Testis (tissue), 3 donors: ENCODE data around the gene TPPP. TPM values are rescaled to one million over a fixed set of nuclear protein-coding genes. Genes with fewer than 3 reads are reported as not detected.

Experiments
- DNase-seq: peaks from one replicate; pipeline ENCODE4 v3.0.0-alpha.2; 2019
- H3K27ac ChIP-seq, 2 donors: fragments of 200-600 bp; sonication (generic); one replicate each; pipeline ENCODE4 v1.5.1; 2019
- H3K27me3 ChIP-seq: fragments of 200-600 bp; sonication (generic); one replicate; pipeline ENCODE4 v1.5.1; 2019
- H3K36me3 ChIP-seq: fragments of 200-600 bp; sonication (generic); one replicate; pipeline ENCODE4 v1.5.1; 2017; ENCODE audit warnings: low read depth; ENCODE audit errors: missing control alignments
- H3K4me1 ChIP-seq: fragments of 200-600 bp; sonication (generic); one replicate; pipeline ENCODE4 v1.5.1; 2019
- H3K4me3 ChIP-seq, 2 donors: fragments of 200-600 bp; sonication (generic); one replicate each; pipeline ENCODE4 v1.5.1; 2017 to 2019
- H3K9me3 ChIP-seq: fragments of 200-600 bp; sonication (generic); one replicate; pipeline ENCODE4 v1.5.1; 2017
- CTCF ChIP-seq, 3 experiments: fragments of 450-650 bp in 2 of 3; fragments of 200-600 bp in 1 of 3; sonication (generic) in 1 of 3; IDR thresholded peaks; one replicate each; pipeline ENCODE4 v1.5.1; 2016 to 2019; ENCODE audit warnings: antibody characterized with exemption in 3 of 3, mild to moderate bottlenecking in 2 of 3, moderate library complexity in 1 of 3
- POLR2A ChIP-seq: fragments of 450-650 bp; IDR thresholded peaks from one replicate; pipeline ENCODE4 v1.6.1; 2017; ENCODE audit warnings: antibody characterized with exemption, mild to moderate bottlenecking, moderate library complexity
- WGBS, 2 donors: methylation state at CpG; one replicate each; pipeline ENCODE4 v1.1.5; 2018; 5-methylcytosine and 5-hydroxymethylcytosine counted together
- intact Hi-C: fragments of 100-400 bp; cut with DNase I; formaldehyde crosslinking; loops from one replicate; pipeline ENCODE4 v1.15.1; 2023; ENCODE audit warnings: low total_unique reads
- polyA plus RNA-seq: library from polyadenylated mRNA; stranded (reverse); fragments of 350-450 nt; fragmentation: Illumina TruSeq; extraction: RNeasy Lipid Tissue Mini Kit (QIAGEN cat#74804); gene quantifications from one replicate; pipeline ENCODE4 v1.2.3, GENCODE V29; 2014; ENCODE audit warnings: low read depth, low replicate concordance; ENCODE audit not compliant: insufficient read depth
- total RNA-seq, 2 donors: library from RNA; depleted of rRNA; stranded (reverse); fragments of >200 nt; gene quantifications; one replicate each; pipeline ENCODE4 v1.2.3, GENCODE V29; 2016

The TPPP gene
- total and polyA plus RNA-seq, 3 donors from 2014 or later: 2.9 to 5.7 (median 3.8) TPM

DNA sequence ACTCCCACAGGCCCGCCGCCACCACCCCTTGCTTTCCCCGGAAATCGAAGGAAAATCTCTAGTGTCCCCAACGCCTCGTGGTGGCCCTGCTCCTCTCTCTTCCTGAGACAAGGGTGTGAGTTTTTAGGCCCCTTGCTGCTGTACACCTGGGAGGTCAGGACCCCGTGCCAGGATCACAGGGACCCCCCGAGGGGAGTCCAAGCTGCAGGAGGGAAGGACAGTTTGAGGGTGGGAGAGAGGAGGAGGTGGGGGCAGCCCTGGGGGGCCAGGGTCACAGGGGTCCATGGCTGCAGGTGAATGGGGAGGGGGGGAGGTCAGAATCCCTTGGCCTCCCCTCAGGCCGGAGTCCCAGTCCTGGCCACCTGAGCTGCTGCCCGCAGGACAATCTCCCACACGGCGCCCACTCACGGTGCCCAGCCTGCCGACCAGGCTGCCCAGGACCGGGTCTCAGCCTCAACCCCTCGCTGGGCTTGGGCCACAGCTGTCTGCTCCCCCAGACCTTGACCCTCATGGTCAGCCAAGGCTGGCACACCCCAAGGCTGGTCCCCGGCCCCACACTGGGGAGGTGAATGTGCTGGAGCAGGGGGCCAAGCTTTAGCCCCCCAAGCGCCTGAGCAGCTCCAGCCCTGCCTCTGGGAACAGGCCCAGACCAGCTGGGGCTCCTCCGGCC lies 19.9 kb downstream of the TPPP start:
- intact Hi-C loops: loop anchor here (5.0 kb wide), 1 partner anchor 234 kb away; no protein-coding TSS in a partner anchor
- no peaks in the 10 kb centered on the region for H3K36me3 ChIP-seq
- no peak for TF ChIP-seq POLR2A
- no peaks in the 10 kb centered on the region for H3K9me3 ChIP-seq
- H3K4me3 ChIP-seq: no peak overlapping the region
- no peak overlapping the region for H3K27ac ChIP-seq
- peaks cover 32% of the 10 kb centered on the region for H3K4me1 ChIP-seq
- no peak for DNase-seq
- WGBS, 2 donors: 42 to 47% methylated on average over 12 to 19 of the region's 19 CpGs
- H3K27me3 ChIP-seq: no peaks in the 10 kb centered on the region

DNA sequence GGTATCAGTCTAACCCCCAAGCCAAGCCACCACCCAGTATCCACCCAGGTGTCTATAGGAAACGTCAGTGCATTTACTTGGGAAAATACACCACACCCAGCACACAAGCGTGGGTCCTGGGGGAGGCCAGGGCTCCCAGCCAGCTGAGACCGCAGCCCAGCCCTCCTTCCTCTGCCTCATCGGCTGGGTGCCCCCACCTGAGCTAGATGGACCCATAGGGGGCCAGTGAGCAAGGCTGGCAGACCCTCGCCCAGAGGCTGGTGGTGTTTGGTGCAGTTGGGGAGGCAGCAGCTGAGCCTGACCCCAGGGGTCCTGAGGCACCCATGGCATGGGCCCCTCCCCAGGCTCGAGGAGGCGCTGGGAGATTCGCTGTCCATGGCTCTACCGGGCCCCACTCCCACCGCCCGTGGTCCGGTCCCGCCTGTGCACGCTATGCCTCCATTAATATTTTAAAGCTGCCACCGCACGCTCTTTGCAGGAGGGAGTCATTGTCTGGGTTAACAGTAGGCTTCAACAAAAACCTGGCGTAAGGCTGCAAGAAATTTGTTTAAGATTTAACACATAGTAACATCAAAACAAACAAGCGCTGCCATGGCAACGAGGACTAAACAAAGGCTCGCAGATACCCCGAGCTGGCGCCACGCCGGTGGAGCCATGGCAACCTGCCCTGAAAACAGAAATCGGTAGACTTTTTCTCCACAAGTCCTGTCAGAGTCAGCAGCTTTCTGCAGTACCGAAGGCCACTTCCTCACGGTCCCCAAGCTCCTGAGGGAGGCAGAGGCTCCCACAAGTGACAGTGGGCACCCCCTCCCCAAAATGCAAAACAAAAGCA lies 20.6 kb downstream of the TPPP start:
- intact Hi-C loops: loop anchor here (5.0 kb wide), 1 partner anchor 235 kb away; no protein-coding TSS in a partner anchor
- no peak overlapping the region for H3K4me3 ChIP-seq
- no peaks in the 10 kb centered on the region for H3K9me3 ChIP-seq
- no peak overlapping the region for H3K27ac ChIP-seq
- H3K27me3 ChIP-seq: no peaks in the 10 kb centered on the region
- H3K4me1 ChIP-seq: peaks cover 32% of the 10 kb centered on the region
- peak; percentile 79 for DNase-seq
- TF ChIP-seq POLR2A (no peak), CTCF (IDR thresholded peaks at IDR 0.05) (no peak)
- 22 to 31% methylated on average over 20 to 23 of the region's 27 CpGs for WGBS, 2 donors
- no peaks in the 10 kb centered on the region for H3K36me3 ChIP-seq

DNA sequence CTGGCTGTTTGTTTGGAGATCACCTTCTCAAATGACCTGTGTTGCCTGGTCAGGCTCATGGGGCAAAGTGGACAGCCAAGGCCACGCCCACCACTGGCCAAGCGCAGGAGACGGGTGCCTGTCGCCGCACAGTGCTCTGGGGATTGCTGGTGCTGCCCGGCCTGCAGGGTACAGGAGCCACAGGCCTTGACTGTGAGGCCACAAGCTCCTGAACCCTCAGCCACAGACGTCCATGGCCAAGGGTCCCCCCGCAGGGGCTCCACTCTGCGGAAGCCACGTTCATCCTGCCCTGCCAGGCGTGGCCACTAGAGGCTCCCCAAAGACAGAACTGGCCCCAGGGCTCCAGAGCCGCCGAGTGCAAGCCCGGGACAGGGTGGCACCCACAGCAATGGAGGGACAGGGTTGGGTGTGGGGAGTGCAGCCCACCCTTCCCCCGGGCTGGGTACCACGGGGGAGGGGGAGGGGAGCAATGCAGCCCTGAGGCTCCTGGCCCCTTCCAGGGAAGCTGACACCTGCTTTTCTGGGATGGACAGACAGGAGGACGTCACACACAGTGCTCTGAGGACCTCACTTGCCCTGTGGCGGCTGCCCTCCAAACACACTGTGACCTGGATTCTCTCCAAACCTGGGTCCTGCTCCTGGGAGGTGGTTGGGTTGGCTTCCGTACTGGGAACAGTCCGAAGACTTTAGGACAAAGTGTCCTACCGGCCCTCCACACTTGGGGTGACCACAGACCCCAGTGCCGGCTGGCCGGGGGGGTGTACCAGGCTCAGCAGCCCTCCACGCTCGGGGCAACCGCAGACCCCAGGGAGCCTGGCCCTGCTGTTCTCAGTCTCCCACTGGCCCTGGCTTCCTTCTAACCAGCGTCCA lies 21.5 kb downstream of the TPPP start:
- 22 to 33% methylated on average over 1 to 26 of the region's 27 CpGs for WGBS, 2 donors
- TF ChIP-seq POLR2A (no peak), CTCF (IDR thresholded peaks at IDR 0.05) (peak; percentile 58 to 83 (median 74))
- intact Hi-C loops: loop anchor here (5.0 kb wide), 1 partner anchor 236 kb away; no protein-coding TSS in a partner anchor
- H3K36me3 ChIP-seq: no peaks in the 10 kb centered on the region
- H3K4me3 ChIP-seq: no peak overlapping the region
- no peaks in the 10 kb centered on the region for H3K27me3 ChIP-seq
- no peak overlapping the region for H3K27ac ChIP-seq
- peaks cover 32% of the 10 kb centered on the region for H3K4me1 ChIP-seq
- peak; percentile 72 for DNase-seq
- H3K9me3 ChIP-seq: no peaks in the 10 kb centered on the region

DNA sequence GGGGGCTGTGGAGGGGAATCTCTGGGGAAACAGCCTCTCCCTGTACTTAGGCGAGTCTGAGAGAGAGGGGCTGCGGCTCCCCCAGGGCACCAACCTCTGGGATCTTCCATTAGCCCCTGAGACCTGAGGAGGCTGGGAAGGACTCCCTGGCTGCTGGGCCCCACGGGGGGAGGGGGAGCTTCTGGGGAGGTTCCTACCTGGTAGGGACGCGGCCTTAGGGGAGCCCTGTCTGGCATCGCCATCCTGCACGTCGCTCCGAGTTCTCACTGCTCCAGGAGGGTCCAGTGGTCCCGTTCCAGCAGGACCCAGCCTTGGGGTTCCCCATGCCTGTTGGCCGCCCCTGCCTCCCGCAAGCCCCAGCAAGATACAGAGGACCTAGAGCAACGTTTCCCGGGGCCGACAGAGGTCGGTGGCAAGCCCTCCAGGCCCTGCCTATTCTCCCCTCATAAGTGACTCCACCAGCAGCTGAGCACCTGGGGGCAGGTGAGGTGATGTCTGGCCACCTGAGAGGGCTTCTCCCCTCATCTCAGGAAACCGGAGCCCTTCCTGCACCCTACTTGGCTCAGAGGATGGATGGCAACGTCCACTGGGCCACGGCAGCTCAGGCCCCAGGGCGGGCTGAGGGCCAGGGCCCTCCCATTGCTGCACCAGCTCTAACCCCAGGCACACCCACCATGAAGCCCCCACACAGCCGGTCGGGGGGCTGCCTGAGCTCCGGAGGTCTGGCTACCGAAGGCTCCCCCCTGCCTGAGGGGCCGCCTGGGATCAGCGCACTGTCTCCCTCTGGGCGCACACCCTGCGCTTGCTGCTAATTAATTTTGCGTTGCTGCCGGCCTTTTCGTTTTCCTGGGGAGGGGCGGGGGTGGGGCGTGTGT lies 22.5 kb downstream of the TPPP start:
- intact Hi-C loops: loop anchor here (5.0 kb wide), 1 partner anchor 237 kb away; no protein-coding TSS in a partner anchor
- no peak overlapping the region for H3K27ac ChIP-seq
- TF ChIP-seq CTCF (IDR thresholded peaks at IDR 0.05): no peak
- no peak for TF ChIP-seq POLR2A

More for the DNA sequence above, 22.5 kb downstream of the TPPP start:
- Histone ChIP-seq H3K9me3 (no peaks in the 10 kb centered on the region), H3K36me3 (no peaks in the 10 kb centered on the region), H3K27me3 (no peaks in the 10 kb centered on the region), H3K4me3 (no peak overlapping the region), H3K4me1 (peaks cover 32% of the 10 kb centered on the region)
- no peak for DNase-seq
- 62 to 84% methylated on average over 10 to 28 of the region's 33 CpGs for WGBS, 2 donors
